Upper lobe of left lung (tissue), 4 donors: ENCODE measurements around the gene SPACA9.

Experiments
- CTCF ChIP-seq, 6 experiments: fragments of 450-650 bp in 4 of 6; fragments of 200-600 bp in 2 of 6; sonication (generic) in 2 of 6; IDR thresholded peaks; one replicate each; pipeline ENCODE4 v1.5.1; 2016 to 2019; ENCODE audit warnings: antibody characterized with exemption in 6 of 6
- EP300 ChIP-seq, 4 donors: sonication (generic); formaldehyde crosslinking; IDR thresholded peaks; one replicate each; pipeline ENCODE4 v1.5.1; 2017; ENCODE audit warnings: antibody characterized with exemption in 4 of 4, control low read depth in 2 of 4
- POLR2A ChIP-seq, 4 donors: fragments of 450-650 bp; IDR thresholded peaks; one replicate each; pipeline ENCODE4 v1.5.1; 2016 to 2017; ENCODE audit warnings: antibody characterized with exemption in 4 of 4, mild to moderate bottlenecking in 2 of 4

DNA sequence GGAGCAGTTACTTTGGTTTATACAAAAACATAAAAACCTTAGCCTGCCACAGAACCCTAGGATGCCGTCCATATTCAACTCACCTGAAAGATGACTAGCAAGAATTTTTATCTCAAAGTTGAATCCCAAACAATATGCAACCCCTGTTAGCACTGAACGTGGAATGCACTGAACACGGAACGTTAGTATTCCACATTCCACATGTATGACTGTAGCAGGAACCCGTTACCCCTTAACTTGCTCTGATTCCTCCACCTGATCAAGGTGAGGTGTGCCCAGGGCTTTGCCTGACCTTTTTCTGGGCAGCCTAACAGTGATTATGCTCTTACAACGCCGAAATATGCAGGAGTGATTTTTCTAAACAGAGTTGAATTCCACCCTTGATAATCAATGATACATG, 44.4 kb upstream of the SPACA9 start:
- TF ChIP-seq CTCF (IDR thresholded peaks at IDR 0.05) (no peak), EP300 (IDR thresholded peaks at IDR 0.05) (no peak), POLR2A (IDR thresholded peaks at IDR 0.05) (no peak)
